Memory B cell (primary cell): ENCODE results near the gene PADI4.

Experiments used
- ATAC-seq: fragments of 150-1000 bp; cut with Tn5 transposase; 2 replicates; pipeline ENCODE4 v1.10.0; 2021; ENCODE audit warnings: low read depth, mild to moderate bottlenecking, moderate library complexity
- DNase-seq, 2 donors: peaks; one replicate each; pipeline ENCODE4 v3.0.0; 2022; ENCODE audit warnings: low spot score in 2 of 2
- H3K27ac Mint-ChIP-seq: one replicate; pipeline ENCODE4 v1.8.0; 2022; ENCODE audit warnings: mild to moderate bottlenecking, moderate library complexity, mixed read lengths
- H3K27me3 Mint-ChIP-seq: one replicate; pipeline ENCODE4 v1.8.0; 2022; ENCODE audit warnings: mixed read lengths
- H3K36me3 Mint-ChIP-seq: one replicate; pipeline ENCODE4 v1.8.0; 2022; ENCODE audit warnings: mild to moderate bottlenecking, mixed read lengths
- H3K4me1 Mint-ChIP-seq: one replicate; pipeline ENCODE4 v1.8.0; 2022; ENCODE audit warnings: mixed read lengths
- H3K4me3 Mint-ChIP-seq: one replicate; pipeline ENCODE4 v1.8.0; 2022; ENCODE audit warnings: mild to moderate bottlenecking, moderate library complexity, mixed read lengths
- H3K9me3 Mint-ChIP-seq: one replicate; pipeline ENCODE4 v1.8.0; 2022; ENCODE audit warnings: mixed read lengths

Gene PADI4

DNA sequence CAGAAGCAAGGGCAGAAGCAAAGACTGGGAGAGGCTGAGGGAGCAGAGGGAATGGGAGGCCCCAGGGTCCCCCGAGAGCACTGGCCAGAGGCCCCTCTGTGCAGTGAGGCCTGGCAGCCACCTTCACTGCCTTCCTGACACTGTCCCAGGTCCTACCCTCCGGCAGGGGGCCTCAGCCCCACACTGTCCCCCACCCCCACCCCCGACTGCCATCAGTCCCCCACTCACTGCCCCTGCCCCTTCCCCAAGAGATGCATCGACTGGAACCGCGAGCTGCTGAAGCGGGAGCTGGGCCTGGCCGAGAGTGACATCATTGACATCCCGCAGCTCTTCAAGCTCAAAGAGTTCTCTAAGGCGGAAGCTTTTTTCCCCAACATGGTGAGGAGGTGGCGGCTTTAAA lies 51.0 kb downstream of the PADI4 start:
- peaks cover 13% of the 10 kb centered on the region for H3K27me3 Mint-ChIP-seq
- peaks cover 6% of the 10 kb centered on the region for H3K4me1 Mint-ChIP-seq
- ATAC-seq (no peak), DNase-seq (no peak)
- no peak overlapping the region for H3K4me3 Mint-ChIP-seq
- H3K36me3 Mint-ChIP-seq = no peaks in the 10 kb centered on the region
- H3K27ac Mint-ChIP-seq = no peak overlapping the region
- no peaks in the 10 kb centered on the region for H3K9me3 Mint-ChIP-seq

DNA sequence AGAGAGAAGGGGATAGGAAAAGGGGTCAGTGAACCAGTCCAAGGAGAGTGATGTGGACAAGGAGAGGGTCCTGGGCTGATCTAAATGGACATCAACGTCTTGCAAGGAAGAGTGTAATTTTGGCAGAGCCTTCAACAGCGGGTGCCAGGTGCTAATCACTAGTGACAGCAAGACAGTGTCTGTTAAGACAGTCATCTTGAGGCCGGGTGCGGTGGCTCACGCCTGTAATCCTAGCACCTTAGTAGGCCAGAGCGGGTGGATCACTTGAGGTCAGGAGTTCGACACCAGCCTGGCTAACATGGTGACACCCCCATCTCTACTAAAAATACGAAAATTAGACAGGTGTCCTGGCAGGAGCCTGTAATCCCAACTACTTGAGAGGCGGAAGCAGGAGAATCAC lies 51.8 kb downstream of the PADI4 start:
- DNase-seq (no peak), ATAC-seq (no peak)
- Mint-ChIP-seq H3K27ac (no peak overlapping the region), H3K36me3 (no peaks in the 10 kb centered on the region), H3K4me3 (no peak overlapping the region), H3K4me1 (peaks cover 6% of the 10 kb centered on the region), H3K9me3 (no peaks in the 10 kb centered on the region), H3K27me3 (peaks cover 13% of the 10 kb centered on the region)

DNA sequence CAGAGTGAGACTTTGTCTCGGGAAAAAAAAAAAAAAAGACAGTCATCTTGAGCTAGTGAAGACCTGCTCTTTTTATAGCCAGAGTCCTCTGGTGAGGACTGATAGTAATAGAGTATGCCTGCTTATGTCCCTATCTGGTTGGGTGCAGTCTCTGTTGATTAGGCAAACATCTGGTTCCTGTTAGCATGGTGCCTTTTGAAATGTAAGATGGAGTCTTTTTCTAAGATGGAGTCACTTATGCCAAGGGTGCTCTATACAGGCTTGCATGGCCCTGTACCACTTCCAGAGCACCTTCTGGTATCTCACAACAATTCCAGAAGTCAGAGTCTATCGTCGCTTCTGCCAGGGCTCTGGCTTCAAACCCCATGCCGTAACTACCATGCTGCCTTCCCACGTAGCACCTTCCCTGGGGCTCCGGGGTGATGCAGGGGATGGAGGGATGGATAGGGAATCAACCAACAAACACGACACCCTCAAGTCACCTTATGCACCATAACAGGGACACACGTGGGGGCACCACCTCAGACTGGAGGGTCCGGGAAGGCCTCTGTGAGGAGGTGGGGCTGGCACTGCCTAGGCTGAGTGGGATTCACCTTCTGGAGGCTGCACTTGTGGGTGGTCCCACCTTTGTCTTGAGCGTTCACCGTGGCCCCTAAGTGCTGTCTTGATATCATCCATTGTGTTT lies 52.4 kb downstream of the PADI4 start:
- no peak overlapping the region for H3K4me3 Mint-ChIP-seq
- peaks cover 13% of the 10 kb centered on the region for H3K27me3 Mint-ChIP-seq
- no peaks in the 10 kb centered on the region for H3K9me3 Mint-ChIP-seq
- no peaks in the 10 kb centered on the region for H3K36me3 Mint-ChIP-seq
- ATAC-seq (no peak), DNase-seq (no peak)
- H3K27ac Mint-ChIP-seq = no peak overlapping the region
- H3K4me1 Mint-ChIP-seq = peaks cover 6% of the 10 kb centered on the region

DNA sequence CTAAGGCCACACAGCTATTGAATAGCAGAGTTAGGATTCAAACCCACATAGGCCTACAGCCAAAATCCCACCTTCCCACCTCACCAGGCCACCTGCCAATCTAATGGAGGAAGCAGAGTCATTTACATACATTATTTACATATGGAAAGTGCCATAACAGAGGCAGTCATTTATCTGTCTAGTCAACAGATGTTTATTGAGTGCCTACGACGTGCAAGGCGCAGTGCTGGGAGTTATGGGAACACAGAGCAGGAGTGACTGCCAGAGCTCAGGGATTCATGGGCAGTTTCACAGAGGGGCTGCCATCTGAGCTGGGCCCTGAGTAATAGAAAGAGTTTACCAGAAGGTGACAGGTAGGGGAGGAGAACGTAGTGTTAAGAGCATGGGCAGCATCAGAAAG lies 53.7 kb downstream of the PADI4 start:
- no peak for DNase-seq
- Mint-ChIP-seq H3K27me3 (peaks cover 9% of the 10 kb centered on the region), H3K4me3 (no peak overlapping the region), H3K4me1 (peaks cover under 1% of the 10 kb centered on the region), H3K27ac (no peak overlapping the region), H3K36me3 (no peaks in the 10 kb centered on the region), H3K9me3 (no peaks in the 10 kb centered on the region)
- no peak for ATAC-seq

DNA sequence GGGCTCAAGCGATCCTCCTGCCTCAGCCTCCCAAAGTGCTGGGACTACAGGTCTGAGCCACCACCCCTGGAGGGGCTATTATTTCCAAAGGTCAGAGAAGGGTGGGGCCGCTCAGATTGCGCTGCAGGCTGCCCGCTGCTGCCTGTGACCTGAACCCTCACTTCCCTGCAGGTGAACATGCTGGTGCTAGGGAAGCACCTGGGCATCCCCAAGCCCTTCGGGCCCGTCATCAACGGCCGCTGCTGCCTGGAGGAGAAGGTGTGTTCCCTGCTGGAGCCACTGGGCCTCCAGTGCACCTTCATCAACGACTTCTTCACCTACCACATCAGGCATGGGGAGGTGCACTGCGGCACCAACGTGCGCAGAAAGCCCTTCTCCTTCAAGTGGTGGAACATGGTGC lies 55.4 kb downstream of the PADI4 start:
- peaks cover 10% of the 10 kb centered on the region for H3K27me3 Mint-ChIP-seq
- DNase-seq (no peak), ATAC-seq (no peak)
- H3K4me1 Mint-ChIP-seq = no peaks in the 10 kb centered on the region
- H3K27ac Mint-ChIP-seq = no peak overlapping the region
- no peaks in the 10 kb centered on the region for H3K36me3 Mint-ChIP-seq
- H3K4me3 Mint-ChIP-seq = no peak overlapping the region
- no peaks in the 10 kb centered on the region for H3K9me3 Mint-ChIP-seq

DNA sequence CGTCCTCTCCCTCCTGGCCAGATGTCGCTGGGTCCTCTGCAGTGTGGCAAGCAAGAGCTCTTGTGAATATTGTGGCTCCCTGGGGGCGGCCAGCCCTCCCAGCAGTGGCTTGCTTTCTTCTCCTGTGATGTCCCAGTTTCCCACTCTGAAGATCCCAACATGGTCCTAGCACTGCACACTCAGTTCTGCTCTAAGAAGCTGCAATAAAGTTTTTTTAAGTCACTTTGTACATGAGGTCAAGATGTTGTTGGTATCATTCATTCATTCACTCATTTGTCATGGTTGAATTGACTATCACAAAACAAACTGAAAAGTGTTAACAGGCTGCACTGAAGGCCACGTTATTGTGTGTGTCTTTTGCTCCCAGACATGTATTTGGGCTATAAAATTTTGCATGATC lies 55.8 kb downstream of the PADI4 start:
- no peaks in the 10 kb centered on the region for H3K4me1 Mint-ChIP-seq
- no peaks in the 10 kb centered on the region for H3K9me3 Mint-ChIP-seq
- no peak for ATAC-seq
- H3K27me3 Mint-ChIP-seq = peaks cover 10% of the 10 kb centered on the region
- no peaks in the 10 kb centered on the region for H3K36me3 Mint-ChIP-seq
- H3K27ac Mint-ChIP-seq = no peak overlapping the region
- DNase-seq = no peak
- H3K4me3 Mint-ChIP-seq = no peak overlapping the region

DNA sequence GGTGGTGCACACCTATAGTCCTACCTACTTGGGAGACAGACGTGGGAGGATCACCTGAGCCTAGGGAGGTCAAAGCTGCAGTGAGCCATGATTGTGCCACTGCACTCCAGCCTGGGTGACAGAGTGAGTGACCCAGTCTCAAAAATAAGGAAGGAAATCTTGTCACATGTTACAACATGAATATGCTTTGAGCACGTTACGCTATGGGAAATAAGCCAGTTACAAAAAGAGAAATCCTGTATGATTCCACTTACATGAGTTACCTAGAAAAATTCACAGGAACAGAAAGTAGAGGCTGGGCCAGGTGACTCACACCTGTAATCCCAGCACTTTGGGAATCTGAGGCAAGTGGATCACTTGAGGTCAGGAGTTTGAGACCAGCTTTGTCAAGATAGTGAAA lies 57.3 kb downstream of the PADI4 start:
- ATAC-seq (no peak), DNase-seq (no peak)
- Mint-ChIP-seq H3K4me1 (no peaks in the 10 kb centered on the region), H3K27ac (no peak overlapping the region), H3K9me3 (no peaks in the 10 kb centered on the region), H3K36me3 (no peaks in the 10 kb centered on the region), H3K27me3 (peaks cover 10% of the 10 kb centered on the region), H3K4me3 (no peak overlapping the region)

DNA sequence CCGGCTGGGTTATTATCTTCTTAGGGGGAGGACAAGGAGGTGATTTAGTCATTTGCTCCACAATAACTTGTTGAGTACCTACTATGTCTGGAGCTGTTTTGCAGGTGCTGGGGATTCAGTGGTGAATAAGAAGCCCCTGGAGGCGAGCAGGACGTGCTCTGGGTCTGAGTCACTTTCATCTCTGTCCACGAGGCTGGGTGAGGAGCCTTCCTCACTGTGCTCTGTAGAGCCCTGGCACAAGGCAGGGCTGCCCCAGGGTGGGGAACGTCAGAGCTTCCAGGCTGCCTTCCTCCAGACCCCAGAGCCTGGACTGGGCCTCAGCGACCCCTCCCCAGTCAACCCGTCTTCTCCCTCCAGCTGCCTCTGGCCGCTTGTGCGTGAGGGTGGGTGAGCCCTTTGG lies 61.5 kb downstream of the PADI4 start:
- ATAC-seq (no peak), DNase-seq (no peak)
- H3K36me3 Mint-ChIP-seq = no peaks in the 10 kb centered on the region
- H3K4me3 Mint-ChIP-seq = no peak overlapping the region
- H3K27ac Mint-ChIP-seq = no peak overlapping the region
- H3K4me1 Mint-ChIP-seq = no peaks in the 10 kb centered on the region
- peaks cover 3% of the 10 kb centered on the region for H3K27me3 Mint-ChIP-seq
- H3K9me3 Mint-ChIP-seq = no peaks in the 10 kb centered on the region

DNA sequence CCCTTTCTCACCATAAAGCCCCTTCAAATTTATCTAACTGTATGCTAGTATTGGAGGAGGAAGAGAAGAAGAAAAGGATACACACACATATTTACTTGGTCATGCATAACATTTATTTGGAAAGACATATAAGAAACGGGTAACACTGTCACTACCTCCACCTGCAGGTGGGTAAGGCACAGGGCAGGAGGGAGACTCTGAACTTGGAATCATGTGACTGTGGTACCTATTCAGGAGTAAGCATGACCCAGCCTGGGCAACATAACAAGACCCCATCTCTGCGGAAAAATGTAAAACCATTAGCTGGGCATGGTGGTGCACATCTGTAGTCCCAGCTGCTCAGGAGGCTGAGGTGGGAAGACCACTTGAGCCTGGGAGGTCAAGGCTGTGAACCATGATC lies 62.6 kb downstream of the PADI4 start:
- Mint-ChIP-seq H3K9me3 (no peaks in the 10 kb centered on the region), H3K27ac (no peak overlapping the region), H3K4me1 (no peaks in the 10 kb centered on the region), H3K36me3 (no peaks in the 10 kb centered on the region), H3K27me3 (peaks cover 4% of the 10 kb centered on the region), H3K4me3 (no peak overlapping the region)
- DNase-seq (no peak), ATAC-seq (no peak)

DNA sequence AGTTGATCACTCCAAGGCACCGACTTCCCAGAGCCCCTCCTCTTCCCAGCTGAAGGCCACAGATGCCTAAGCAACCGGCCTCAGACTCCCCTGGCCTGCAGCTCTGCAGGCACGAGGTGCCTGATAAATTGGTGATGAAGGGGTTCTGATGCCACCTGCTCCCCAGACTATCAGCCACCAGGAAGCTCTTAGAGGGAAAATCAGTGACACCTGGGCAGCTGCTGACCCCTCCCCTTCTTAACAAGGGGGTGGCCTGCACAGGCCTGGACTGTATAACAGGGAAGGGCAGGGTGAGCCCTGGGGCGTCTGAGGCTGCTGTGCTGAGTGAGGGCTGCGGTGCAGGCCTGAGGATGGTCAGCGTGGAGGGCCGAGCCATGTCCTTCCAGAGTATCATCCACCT lies 63.9 kb downstream of the PADI4 start, which contains the start of gene PADI6:
Gene PADI6, plus strand, starts transcription at position 301 of the 400 bp plus-strand sequence. Its CDS starts 50 bp downstream, at position 351.
- Mint-ChIP-seq H3K4me1 (no peaks in the 10 kb centered on the region), H3K27ac (no peak within 1 kb of the TSS), H3K27me3 (peaks cover 5% of the 10 kb centered on the region), H3K4me3 (no peak within 1 kb of the TSS), H3K9me3 (no peaks in the 10 kb centered on the region), H3K36me3 (no peaks in the 10 kb centered on the region)
- DNase-seq (no peak), ATAC-seq (no peak)

DNA sequence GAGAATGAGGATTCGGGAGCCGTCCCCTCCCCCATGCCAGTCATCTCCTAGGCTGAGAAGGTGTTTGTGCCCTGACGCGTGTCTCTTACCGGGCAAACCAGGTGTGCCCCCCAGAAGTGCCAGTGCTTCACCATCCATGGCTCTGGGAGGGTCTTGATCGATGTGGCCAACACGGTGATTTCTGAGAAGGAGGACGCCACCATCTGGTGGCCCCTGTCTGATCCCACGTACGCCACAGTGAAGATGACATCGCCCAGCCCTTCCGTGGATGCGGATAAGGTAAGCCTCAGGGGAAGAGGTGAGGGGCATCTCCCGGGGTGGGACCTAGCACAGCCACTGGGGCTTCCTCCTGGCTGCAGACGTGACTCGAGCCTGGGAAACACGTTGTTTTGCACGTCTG lies 65.0 kb downstream of the PADI4 start:
- Mint-ChIP-seq H3K9me3 (no peaks in the 10 kb centered on the region), H3K4me1 (no peaks in the 10 kb centered on the region), H3K27ac (no peak overlapping the region), H3K4me3 (no peak overlapping the region), H3K27me3 (peaks cover 6% of the 10 kb centered on the region), H3K36me3 (no peaks in the 10 kb centered on the region)
- DNase-seq (no peak), ATAC-seq (no peak)

DNA sequence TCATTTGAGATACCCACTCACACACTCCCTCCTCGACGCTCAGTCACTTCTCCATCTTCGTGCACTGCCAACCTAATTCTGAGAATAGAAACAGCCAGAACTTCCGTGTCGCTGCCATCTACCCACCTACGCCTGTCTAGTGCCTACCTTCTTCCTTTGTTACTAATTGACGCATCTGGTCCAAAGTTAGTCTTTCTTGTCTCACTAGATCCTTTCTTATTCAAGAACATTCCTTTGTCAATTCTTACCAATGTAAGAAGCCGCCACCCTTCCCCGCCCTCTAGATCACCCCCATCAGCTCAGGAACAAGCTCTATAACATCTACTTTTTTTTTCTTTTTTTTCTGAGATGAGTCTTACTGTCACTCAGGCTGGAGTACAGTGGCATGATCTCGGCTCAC lies 67.7 kb downstream of the PADI4 start:
- H3K27me3 Mint-ChIP-seq = peaks cover 9% of the 10 kb centered on the region
- H3K36me3 Mint-ChIP-seq = no peaks in the 10 kb centered on the region
- no peak overlapping the region for H3K27ac Mint-ChIP-seq
- H3K4me1 Mint-ChIP-seq = no peaks in the 10 kb centered on the region
- no peaks in the 10 kb centered on the region for H3K9me3 Mint-ChIP-seq
- ATAC-seq = no peak
- no peak for DNase-seq
- H3K4me3 Mint-ChIP-seq = no peak overlapping the region

DNA sequence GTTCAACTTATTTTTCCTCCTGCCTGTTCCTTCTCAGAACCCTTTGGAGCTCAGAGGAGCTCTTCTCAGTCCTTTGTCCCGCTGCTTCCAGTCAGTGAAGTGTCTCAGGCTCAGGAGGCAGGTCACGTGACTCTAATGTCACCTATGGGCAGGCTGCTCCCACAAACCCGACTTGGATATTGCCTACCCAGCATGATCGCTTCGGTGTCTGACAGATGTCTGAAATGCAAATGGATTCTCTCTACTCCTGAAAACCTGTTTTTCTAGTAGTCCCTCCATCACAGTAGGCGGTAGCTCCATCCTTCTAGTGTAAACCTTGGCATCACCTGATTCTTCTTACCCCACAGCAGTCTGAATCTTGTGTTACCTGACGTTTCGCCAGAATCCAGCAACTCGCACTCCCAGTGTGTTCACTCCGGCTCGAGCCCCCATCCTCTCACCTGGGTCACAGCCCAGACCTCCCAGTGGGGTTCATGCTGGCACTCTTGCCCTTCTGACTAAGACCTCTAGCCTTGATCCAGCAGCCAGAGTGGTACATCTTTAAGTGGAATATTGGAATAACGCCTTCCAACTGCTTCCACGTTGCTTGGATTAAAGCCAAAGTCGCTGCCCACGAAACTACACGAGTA lies 69.4 kb downstream of the PADI4 start:
- H3K27ac Mint-ChIP-seq = no peak overlapping the region
- H3K4me1 Mint-ChIP-seq = no peaks in the 10 kb centered on the region
- no peaks in the 10 kb centered on the region for H3K9me3 Mint-ChIP-seq
- no peak for ATAC-seq
- peaks cover 13% of the 10 kb centered on the region for H3K27me3 Mint-ChIP-seq
- H3K4me3 Mint-ChIP-seq = no peak overlapping the region
- no peaks in the 10 kb centered on the region for H3K36me3 Mint-ChIP-seq
- DNase-seq = no peak

DNA sequence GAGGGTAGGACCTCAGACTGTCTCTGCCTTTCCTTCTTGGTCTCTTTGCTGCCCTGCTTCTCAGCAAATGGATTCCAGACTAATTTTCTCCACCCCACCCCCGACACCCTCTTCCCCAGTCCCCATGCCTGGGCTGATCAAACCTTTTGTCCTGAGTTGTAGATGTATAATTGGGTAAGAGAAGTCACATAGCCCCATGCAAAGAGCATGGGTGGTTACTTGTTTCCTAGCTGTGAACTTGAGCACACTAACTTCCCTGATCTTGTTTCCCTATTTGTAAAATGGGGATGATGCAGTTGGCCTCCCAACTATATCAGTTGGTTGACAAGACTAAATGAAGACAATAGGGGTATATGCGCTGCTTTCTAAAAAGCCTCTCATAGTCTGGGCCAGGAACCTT lies 73.2 kb downstream of the PADI4 start:
- Mint-ChIP-seq H3K9me3 (no peaks in the 10 kb centered on the region), H3K4me3 (no peak overlapping the region), H3K36me3 (no peaks in the 10 kb centered on the region), H3K27me3 (peaks cover 20% of the 10 kb centered on the region), H3K4me1 (no peaks in the 10 kb centered on the region), H3K27ac (no peak overlapping the region)
- no peak for DNase-seq
- ATAC-seq = no peak

DNA sequence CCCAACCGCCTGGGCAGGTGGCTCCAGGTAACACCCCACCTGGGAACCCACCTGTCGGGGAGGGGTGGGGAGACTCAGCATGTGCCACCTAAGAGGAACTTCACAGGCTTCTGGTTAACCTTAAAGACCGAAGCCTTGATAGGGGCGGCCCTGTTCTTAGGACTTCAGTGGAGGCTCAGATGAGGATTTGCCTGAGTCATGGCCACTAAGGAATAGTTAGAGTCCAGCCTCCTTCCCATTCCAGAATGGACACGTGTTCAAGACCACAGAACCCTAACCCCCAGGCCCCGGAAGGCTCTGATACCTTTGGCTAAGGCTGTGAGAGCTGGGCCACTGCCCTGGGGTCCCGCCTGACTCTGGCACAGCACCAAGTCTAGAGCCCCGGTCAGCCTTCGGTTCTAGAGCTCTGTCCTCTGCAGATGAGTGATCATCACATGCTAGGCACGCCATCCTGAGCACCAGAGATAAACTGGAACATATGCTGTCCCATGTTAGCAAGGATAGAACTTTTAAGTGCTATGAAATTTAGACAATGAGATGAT lies 84.3 kb downstream of the PADI4 start:
- Mint-ChIP-seq H3K4me1 (peaks cover 10% of the 10 kb centered on the region), H3K36me3 (no peaks in the 10 kb centered on the region), H3K27me3 (peaks cover 2% of the 10 kb centered on the region), H3K9me3 (no peaks in the 10 kb centered on the region), H3K27ac (no peak overlapping the region), H3K4me3 (no peak overlapping the region)
- ATAC-seq = no peak
- no peak for DNase-seq
